Measurements from ENCODE around the gene ZNF516. TPM values are rescaled to one million over a fixed set of nuclear protein-coding genes. Genes with fewer than 3 reads are reported as not detected.

Gene ZNF516
- total RNA-seq, 1 donor from 2014 or later, result 108 TPM

- no peak overlapping the region for H3K4me3 Mint-ChIP-seq (ENCODE audit: low read depth)
- no peak for DNase-seq (ENCODE audit: low spot score, unreplicated experiment)
- H3K36me3 Mint-ChIP-seq (ENCODE audit: insufficient read depth), result peaks cover 38% of the 10 kb centered on the region
- peaks cover 20% of the 10 kb centered on the region for H3K4me1 Mint-ChIP-seq (ENCODE audit: low read depth)
- TF ChIP-seq CTCF (IDR thresholded peaks at IDR 0.05; ENCODE audit: unreplicated experiment), result no peak
- H3K27ac Mint-ChIP-seq, result no peak overlapping the region
- no peaks in the 10 kb centered on the region for H3K9me3 Mint-ChIP-seq (ENCODE audit: low read depth)
- no peaks in the 10 kb centered on the region for H3K27me3 Mint-ChIP-seq
These were observed 60.6 kb downstream of the ZNF516 start for GRCh38 chr18:76434452-76434851.

- no peak overlapping the region for H3K4me3 Mint-ChIP-seq (ENCODE audit: low read depth)
- no peaks in the 10 kb centered on the region for H3K27me3 Mint-ChIP-seq
- H3K9me3 Mint-ChIP-seq (ENCODE audit: low read depth), result no peaks in the 10 kb centered on the region
- no peak for DNase-seq (ENCODE audit: low spot score, unreplicated experiment)
- no peak for TF ChIP-seq CTCF (IDR thresholded peaks at IDR 0.05; ENCODE audit: unreplicated experiment)
- no peak overlapping the region for H3K27ac Mint-ChIP-seq
- H3K4me1 Mint-ChIP-seq (ENCODE audit: low read depth), result peaks cover 20% of the 10 kb centered on the region
- peaks cover 35% of the 10 kb centered on the region for H3K36me3 Mint-ChIP-seq (ENCODE audit: insufficient read depth)
These were observed 61.3 kb downstream of the ZNF516 start for GRCh38 chr18:76433788-76434187.

GRCh38 chr18:76432970-76433767, 61.9 kb downstream of the ZNF516 start:
- peaks cover 36% of the 10 kb centered on the region for H3K36me3 Mint-ChIP-seq (ENCODE audit: insufficient read depth)
- H3K4me3 Mint-ChIP-seq (ENCODE audit: low read depth), result no peak overlapping the region
- DNase-seq (ENCODE audit: low spot score, unreplicated experiment), result no peak
- peak overlapping the region; percentile 12 for H3K27ac Mint-ChIP-seq
- H3K27me3 Mint-ChIP-seq, result no peaks in the 10 kb centered on the region
- peaks cover 23% of the 10 kb centered on the region for H3K4me1 Mint-ChIP-seq (ENCODE audit: low read depth)
- H3K9me3 Mint-ChIP-seq (ENCODE audit: low read depth), result no peaks in the 10 kb centered on the region
- no peak for TF ChIP-seq CTCF (IDR thresholded peaks at IDR 0.05; ENCODE audit: unreplicated experiment)

- TF ChIP-seq CTCF (IDR thresholded peaks at IDR 0.05; ENCODE audit: unreplicated experiment), result no peak
- H3K4me3 Mint-ChIP-seq (ENCODE audit: low read depth), result no peak overlapping the region
- H3K27me3 Mint-ChIP-seq, result no peaks in the 10 kb centered on the region
- DNase-seq (ENCODE audit: low spot score, unreplicated experiment), result no peak
- H3K9me3 Mint-ChIP-seq (ENCODE audit: low read depth), result no peaks in the 10 kb centered on the region
- peaks cover 23% of the 10 kb centered on the region for H3K4me1 Mint-ChIP-seq (ENCODE audit: low read depth)
- peaks cover 36% of the 10 kb centered on the region for H3K36me3 Mint-ChIP-seq (ENCODE audit: insufficient read depth)
- peak overlapping the region; percentile 12 for H3K27ac Mint-ChIP-seq
These were observed 62.7 kb downstream of the ZNF516 start for GRCh38 chr18:76432274-76432755.

GRCh38 chr18:76431437-76432273, 63.4 kb downstream of the ZNF516 start:
- Mint-ChIP-seq H3K27ac (peak overlapping the region; percentile 12), H3K4me1 (ENCODE audit: low read depth) (peaks cover 23% of the 10 kb centered on the region), H3K27me3 (no peaks in the 10 kb centered on the region), H3K4me3 (ENCODE audit: low read depth) (no peak overlapping the region), H3K9me3 (ENCODE audit: low read depth) (no peaks in the 10 kb centered on the region), H3K36me3 (ENCODE audit: insufficient read depth) (peaks cover 32% of the 10 kb centered on the region)
- no peak for TF ChIP-seq CTCF (IDR thresholded peaks at IDR 0.05; ENCODE audit: unreplicated experiment)
- DNase-seq (ENCODE audit: low spot score, unreplicated experiment), result no peak
